Measurements from ENCODE around the gene SIM2.
A peak's percentile ranks its signal among the peaks of the same experiment; 100 is the strongest.
"Not testable (repeated sequence)": the region's sequence is repeated elsewhere in the genome, so short reads cannot be mapped to it uniquely, and the experiment has no call there.

SIM2 gene, protein sequence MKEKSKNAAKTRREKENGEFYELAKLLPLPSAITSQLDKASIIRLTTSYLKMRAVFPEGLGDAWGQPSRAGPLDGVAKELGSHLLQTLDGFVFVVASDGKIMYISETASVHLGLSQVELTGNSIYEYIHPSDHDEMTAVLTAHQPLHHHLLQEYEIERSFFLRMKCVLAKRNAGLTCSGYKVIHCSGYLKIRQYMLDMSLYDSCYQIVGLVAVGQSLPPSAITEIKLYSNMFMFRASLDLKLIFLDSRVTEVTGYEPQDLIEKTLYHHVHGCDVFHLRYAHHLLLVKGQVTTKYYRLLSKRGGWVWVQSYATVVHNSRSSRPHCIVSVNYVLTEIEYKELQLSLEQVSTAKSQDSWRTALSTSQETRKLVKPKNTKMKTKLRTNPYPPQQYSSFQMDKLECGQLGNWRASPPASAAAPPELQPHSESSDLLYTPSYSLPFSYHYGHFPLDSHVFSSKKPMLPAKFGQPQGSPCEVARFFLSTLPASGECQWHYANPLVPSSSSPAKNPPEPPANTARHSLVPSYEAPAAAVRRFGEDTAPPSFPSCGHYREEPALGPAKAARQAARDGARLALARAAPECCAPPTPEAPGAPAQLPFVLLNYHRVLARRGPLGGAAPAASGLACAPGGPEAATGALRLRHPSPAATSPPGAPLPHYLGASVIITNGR

GRCh38 chr21:36698981-36699545, at the start of gene SIM2:
Gene SIM2 (plus strand): TSS chr21:36699115. CDS start chr21:36699747, 632 bp downstream.
- DNase-seq, result peak; percentile 60

DNA sequence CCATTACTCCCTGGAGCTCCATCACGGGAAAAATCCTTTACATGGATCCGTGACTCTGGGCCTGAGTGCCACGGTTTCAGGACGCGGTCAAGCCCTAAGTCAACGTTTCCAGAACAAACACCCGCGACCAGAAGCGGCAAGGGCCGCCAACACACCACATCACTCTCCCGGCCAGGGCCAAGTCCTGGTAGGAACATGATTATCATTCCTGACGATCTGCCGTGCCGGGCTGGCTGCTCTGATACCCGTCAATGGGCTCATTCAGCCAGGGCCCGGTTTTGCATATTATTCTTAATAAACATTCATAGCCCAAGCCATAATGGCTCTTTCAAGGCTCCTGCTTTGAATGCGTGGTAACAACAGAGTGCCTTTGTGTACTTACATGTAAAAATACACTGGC, 44.6 kb upstream of the SIM2 start:
- DNase-seq, result no peak

DNA sequence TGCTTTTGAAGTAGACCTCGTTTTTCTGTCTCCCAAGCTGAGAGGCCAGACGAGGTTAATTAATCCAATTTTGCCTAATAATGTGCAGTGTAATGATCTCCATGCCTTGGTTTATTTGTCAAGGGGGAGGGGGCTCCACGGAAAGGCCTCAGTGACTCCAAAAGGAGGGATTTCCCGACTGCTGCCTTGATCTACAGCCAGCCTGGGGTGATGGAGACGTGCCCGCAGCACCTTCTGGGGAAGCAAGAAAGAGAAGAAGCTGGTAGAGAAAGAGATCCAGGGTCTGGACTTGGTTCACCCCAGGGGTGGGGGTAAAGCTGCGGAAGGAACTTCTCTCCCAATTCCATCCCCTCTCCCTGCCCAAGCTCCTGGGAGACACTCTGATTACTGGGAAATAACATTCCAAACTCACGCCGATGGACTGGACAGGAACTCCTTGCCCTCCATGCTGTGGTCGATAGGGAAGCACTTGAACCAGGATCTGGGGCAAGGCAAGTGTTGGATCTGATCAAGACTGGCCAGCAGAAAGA, 44.1 kb upstream of the SIM2 start:
- no peak for DNase-seq

DNA sequence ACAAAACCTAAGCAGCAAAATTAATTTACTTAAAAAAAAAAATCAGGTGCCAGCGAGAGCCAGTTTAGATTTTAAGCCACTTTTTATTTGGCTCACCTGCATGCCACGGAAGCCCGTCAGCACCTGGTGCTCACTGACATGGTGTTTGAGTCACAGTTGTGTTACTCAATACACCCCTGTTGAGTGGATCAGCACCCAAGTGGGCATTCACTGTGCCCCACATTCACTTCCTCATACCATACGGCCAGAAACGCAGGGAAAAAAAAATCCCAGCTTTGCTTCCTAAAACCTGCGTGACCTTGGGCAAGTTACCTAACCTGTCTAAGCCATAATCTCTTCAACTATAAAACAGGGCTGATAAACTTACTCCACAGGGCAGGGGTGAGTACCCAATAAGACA, 42.8 kb upstream of the SIM2 start:
- no peak for DNase-seq

GRCh38 chr21:36657290-36657689, 41.6 kb upstream of the SIM2 start:
- not testable (repeated sequence) for DNase-seq

DNA sequence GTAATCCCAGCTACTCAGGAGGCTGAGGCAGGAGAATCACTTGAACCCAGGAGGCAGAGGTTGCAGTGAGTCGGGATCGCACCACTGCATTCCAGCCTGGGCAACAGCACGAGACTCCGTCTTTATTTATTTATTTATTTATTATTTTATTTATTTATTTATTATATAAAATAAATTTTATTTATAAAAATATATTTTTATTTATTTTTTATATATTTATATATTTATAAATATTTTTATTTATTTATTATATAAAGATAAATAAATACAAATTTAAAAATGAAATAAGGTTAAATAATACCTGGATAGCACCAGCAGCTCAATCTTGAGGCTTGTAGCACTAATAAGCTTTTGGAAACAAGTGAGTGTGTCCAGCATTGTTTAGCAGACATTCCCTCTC, 40.9 kb upstream of the SIM2 start:
- DNase-seq, result no peak

DNA sequence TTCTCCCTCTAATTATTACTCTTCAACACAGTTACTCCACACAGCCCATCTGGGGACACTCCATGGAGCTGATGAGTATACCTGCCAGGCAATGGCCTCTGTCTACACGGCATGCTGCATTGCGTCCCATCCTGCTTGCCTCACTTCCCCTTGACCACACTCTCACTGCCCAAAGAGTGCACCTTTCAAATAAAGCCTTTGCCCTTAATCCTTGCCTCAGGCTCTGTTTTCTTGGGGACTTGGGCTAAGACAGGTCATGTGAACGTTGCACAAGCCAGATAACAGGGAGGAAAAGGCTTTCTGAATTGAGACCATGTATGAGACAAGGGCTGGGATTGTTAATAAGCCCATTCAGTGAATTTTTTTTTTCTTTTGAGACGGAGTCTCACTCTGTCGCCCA, 40.0 kb upstream of the SIM2 start:
- DNase-seq, result no peak

GRCh38 chr21:36661511-36662309, 37.2 kb upstream of the SIM2 start:
- peak; percentile 32 for DNase-seq

DNA sequence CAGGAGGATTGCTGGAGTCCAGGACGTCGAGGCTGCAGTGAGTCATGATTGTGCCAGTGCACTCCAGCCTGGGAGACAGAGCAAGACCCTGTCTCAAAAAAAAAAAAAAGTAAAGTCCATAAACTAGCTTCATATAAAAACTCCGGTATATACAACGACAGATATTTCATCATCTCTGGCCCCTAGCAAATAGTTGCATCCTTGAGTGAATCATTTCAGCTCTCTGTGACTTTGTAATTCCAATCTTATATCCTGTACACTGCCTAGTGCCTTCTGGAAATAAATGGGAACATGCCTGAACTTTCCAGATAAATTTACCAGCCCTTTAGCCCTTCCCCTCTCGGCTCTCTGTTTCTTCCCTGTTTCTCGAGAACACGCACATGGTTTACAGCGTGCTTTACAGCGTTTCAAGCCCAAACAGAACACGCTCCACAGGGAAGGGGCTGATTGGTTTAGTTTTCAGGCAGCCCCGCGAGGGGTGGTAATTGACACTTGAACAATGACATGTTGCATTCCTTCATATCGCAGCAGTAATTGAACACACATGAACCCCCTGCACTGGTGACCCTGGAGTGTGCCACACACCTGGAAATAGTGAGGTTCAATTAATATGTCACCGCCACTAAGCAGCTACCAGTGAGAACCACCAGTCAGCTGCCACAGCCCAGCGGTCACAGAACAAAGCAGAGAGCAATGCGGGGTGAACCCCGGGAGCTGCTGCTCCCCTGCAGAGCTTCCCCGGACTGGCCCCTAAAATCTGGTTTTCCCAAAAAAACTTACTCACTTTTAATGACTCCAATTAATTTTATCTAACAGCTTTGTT, 35.7 kb upstream of the SIM2 start:
- peak; percentile 55 for DNase-seq

- no peak for DNase-seq
These were observed 34.3 kb upstream of the SIM2 start for GRCh38 chr21:36664662-36664990.

GRCh38 chr21:36665806-36666205, 33.1 kb upstream of the SIM2 start:
- no peak for DNase-seq

DNA sequence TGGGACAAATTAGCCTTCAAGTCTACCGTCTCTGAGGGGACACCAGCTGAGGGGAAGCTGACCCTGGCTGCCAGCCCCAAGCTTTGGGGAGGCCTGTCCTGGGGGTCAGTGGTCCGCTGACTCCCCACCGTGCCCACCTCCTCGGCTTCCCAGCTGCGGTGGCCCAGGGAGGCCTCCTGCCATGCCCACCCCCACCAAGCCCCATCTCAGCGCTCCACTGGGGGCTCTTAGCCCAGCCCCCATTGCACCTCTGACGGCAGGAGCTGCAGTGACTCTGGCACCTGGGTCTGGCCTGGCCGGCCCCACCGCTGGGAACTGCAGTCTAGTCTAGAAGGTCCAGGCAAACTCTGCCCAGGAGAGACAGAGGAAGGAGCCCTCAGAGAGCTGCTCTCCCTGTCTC, 30.2 kb upstream of the SIM2 start:
- DNase-seq, result no peak

GRCh38 chr21:36671836-36672235, 27.1 kb upstream of the SIM2 start:
- DNase-seq, result peak; percentile 19

DNA sequence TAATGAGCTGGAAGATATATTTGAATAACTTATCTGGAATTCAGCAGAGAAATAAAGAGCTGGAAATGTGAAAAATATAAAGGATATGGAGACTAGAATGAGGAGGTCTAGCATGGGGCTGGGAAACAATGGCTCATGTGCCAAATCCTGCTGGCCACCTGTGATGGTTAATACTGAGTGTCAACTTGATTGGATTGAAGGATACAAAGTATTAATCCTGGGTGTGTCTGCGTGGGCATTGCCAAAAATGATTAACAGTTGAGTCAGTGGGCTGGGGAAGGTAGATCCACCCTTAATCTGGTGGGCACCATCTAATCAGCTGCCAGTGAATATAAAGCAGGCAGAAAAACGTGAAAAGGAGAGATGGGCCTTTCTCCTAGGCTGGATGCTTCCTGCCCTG, 26.6 kb upstream of the SIM2 start:
- DNase-seq, result not testable (repeated sequence)

GRCh38 chr21:36672737-36673136, 26.2 kb upstream of the SIM2 start:
- no peak for DNase-seq

GRCh38 chr21:36676039-36676950, 22.6 kb upstream of the SIM2 start:
- no peak for DNase-seq

GRCh38 chr21:36677443-36677842, 21.5 kb upstream of the SIM2 start:
- DNase-seq, result no peak

- DNase-seq, result no peak
These were observed 20.4 kb upstream of the SIM2 start for GRCh38 chr21:36678538-36678937.

DNA sequence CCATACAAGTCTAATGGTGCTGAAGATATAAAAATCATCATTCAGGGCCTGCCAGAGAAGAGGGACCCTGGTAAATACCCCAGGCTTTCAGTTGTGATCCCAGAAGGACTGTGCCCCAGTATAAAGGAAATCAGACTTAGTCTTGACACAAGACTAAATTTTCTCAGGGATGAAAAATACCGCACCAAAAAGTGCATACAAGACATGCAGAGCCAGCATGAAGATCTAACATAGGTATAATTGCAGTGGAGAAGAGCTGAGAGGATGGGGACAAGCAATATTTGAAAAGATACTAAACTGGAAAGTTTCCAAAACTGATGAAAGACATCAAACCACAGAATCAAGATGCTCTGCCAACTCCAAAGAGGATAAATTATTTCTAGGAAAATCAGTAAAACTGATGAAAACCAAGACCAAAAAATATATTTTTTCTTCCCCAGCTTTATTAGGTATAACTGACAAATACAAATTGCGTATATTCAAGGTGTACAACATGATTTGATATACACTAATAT, 17.7 kb upstream of the SIM2 start:
- no peak for DNase-seq

- no peak for DNase-seq
These were observed 13.8 kb upstream of the SIM2 start for GRCh38 chr21:36684957-36685714.

Data from eye (tissue), 1 donor.